NCI-H1105 treated with DMSO at 0.1 percent for 48 hours (cell line): ENCODE results near the gene C10orf67.
"Not testable (repeated sequence)": the region's sequence is repeated elsewhere in the genome, so short reads cannot be mapped to it uniquely, and the experiment has no call there.

ENCODE experiments used
- DNase-seq: peaks from one replicate; lab custom pipeline; 2025; lab: John Stamatoyannopoulos, UW

The C10orf67 gene

GRCh38 chr10:23324351-23324750 lies 20.2 kb downstream of the C10orf67 start:
- no peak for DNase-seq

DNA sequence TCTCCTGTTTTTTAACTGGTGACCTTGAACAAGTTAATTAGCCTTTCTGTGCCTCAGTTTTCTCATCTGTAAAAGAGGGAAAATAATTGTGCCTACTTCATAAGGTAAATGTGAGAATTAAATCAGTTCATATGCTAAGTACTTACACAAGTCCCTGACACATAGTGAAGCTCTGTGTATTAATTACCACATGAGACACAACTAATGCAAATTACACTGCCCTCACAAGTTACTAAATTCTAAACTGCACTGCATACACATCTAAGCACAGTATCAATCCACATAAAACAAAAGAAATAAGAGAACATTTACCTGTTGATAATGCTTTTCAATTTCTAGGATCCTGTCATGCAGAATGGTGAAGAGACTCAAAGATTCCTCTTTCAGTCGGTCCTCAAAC lies 22.5 kb downstream of the C10orf67 start:
- DNase-seq = no peak

DNA sequence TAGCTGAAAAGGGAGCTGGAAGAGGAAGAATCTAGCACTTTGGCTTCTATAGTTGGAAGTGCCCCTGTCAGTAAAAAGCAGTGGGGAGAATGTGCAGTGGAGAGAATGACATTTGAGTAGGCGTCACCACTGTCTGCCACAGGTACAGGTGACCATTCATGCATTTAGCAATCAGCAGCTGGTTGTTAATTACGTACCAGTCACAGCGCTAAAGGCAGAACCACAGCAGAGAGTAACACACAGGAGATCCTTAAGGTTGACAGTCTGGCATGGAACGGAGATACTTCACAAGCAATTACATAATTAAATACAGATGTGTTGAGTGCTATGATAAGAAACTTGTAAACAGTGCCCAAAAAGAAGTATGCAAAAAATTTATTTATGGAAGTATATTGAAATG lies 24.8 kb downstream of the C10orf67 start:
- DNase-seq = peak; percentile 44

DNA sequence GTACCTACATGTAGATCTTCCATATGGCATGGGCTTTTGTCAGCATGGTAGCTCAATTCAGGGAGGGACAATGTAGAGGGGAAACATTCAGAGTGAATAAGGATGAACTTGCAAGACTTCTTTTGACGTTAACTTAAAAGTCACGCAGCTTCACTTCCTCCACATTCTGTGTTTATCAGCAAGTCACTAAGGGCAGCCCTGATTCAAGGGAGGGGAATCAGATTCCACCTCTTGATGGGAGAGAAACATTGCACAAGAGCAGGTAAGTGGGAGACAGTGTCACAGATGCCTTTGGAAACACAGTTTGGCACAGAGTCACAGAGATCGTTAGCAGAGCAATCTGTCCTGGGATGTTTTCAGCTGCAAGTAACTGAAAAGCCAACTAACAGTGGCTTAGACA lies 26.2 kb downstream of the C10orf67 start:
- no peak for DNase-seq

- no peak for DNase-seq
Measured at GRCh38 chr10:23317416-23317815, 27.2 kb downstream of the C10orf67 start.

- DNase-seq = no peak
Measured at GRCh38 chr10:23316406-23316805, 28.2 kb downstream of the C10orf67 start.

- no peak for DNase-seq
Measured at GRCh38 chr10:23315966-23316365, 28.6 kb downstream of the C10orf67 start.

DNA sequence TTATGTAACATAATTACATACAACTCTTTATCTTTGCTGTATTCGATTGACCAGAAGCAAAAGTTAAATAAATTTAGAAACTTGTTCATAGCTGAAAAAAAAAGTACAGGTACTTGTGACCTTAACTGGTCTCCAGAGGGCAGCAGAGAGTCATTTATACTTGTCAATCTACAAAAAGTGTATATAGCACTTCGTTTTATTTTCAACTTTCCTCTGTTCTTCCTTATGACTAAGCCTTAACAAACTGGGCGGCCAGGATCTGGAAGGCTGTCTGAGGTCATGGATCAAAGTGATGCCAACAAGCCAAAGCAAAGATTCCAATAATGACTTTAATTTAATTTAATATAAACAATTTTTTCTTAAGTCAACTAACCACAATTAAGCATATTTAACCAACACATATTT lies 29.8 kb downstream of the C10orf67 start:
- DNase-seq = peak; percentile 42

DNA sequence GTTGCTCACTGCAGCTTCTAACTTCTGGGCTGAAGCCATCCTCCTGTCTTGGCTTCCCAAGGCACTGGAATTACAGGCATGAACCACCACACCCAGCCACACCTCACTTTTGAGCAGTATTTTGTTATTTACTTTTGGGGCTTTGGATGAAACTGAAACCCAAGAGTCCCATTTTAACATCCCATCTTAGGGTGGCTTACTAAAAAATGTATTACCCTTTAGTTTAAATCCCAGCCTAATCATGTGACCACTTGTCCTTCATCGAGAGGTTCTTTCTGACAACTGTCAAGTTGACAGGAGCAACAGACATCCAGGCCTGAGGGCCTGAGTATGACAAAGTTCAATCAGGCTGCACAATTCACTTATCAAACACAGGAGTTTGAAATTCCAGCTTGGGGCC lies 33.6 kb downstream of the C10orf67 start:
- no peak for DNase-seq

DNA sequence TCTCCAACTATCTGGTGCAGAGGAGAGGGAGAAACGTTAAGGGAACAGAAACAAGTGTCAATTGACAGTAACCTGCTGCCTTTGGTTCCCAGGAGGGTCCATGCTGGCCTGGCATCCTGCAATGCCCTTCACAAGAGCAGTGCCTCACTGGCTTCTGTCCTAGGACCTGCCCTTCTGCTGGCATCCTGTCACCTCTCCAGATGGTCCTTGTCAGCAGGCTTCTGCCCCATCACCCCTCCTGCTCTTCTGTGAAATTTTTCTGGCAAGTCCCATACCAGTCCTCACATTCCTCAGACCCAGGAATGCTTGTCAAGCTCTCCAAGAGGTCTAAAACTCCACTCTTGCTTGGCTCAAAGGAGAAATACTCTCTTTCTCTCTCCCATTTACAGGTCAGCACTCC lies 34.2 kb downstream of the C10orf67 start:
- no peak for DNase-seq

DNA sequence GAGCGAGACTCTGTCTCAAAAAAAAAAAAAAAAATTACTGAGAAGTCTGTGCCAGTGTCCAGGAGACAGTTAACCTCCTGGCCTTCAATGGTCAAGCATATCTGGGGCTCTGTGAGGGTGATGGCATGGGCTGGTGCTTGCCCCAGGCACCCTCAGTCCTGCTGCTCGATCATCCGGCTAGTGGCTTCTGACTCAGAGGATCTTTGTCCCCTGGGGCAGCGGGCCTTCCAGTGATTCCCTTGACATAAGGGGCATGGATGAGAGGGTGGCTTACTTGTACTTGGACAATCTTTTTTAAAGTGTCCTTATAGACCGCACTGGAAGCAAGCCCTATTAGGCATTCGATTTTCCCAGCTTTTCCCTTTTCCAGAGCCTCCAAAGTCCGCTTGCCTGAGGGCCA lies 44.6 kb downstream of the C10orf67 start:
- DNase-seq = not testable (repeated sequence)

DNA sequence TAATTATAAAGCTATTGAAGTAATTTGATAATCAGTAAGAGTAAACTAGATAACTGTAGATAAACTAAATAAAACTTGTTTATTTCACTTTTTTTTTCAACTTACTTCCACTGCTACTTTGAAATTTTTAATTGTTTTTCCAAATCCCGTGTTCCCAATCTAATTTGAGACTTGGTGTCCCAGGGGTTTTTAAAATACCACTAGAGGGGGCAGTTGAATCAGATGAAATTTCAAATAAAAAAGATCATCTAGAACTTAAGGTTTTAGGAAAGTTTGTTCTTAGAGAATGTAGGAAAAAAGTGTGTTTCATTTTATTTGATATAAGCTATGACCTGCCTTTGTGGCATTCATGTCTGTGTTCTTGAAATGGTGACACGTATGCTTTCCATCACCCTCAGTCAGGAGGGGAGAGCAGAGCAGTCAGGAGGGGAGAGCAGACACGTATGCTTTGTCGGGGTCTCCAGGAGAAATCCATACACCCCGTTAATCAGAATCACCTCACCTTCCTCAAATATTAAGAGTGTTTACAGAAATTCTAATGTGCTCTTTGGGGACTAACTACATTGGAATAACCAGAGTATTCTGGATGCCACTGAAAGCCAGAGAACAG lies 49.9 kb downstream of the C10orf67 start:
- DNase-seq = peak; percentile 4

DNA sequence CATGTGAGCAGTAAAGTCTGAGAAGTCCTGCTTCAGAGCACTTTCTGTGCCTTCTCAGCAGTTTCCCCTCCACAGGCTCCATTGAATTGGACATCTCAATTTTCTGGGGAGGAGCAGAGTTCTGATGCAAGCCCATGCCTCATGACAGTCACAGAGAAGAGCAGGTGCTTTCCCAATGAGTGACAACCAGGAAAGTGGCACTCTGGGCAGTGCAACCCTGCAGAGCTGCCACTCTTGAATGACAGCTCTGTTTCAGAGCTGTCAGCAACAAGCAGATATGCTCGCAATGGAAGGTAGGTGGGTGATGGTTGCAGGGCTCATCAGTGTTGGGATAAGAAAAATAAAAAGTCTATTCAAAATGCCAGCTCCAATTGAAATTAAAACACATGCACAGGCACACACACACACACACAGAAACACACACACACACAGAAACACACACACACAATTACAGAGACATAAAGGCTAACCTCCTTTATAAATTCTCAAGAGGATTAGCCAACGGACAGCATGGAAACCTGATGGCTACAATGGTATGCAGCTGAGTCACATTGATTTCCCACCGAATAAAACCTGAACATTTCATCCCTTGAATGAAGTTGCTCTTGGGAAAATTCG lies 50.5 kb downstream of the C10orf67 start:
- no peak for DNase-seq

GRCh38 chr10:23293145-23293724 lies 51.4 kb downstream of the C10orf67 start:
- peak; percentile 74 for DNase-seq

GRCh38 chr10:23291551-23292334 lies 52.9 kb downstream of the C10orf67 start:
- DNase-seq = no peak

- no peak for DNase-seq
Measured at GRCh38 chr10:23284674-23285335, 59.8 kb downstream of the C10orf67 start.

DNA sequence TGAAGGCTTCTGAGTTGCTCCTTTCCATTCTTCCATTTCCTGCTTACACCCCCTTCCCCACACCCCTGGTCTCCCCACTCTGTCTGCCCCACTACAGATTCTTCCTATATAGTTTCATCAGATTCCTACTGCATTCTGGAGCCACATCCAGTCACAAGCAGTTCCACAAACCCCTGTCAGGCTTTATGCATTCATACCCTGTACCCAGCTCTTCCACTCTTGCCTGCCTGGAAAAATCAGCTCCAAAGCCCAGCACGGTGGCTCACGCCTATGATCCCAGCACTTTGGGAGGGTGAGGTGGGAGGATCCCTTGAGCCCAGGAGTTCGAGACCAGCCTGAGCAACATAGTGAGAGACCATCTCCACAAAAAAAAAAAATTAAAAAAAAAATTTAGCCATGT lies 60.4 kb downstream of the C10orf67 start:
- no peak for DNase-seq

- DNase-seq = no peak
Measured at GRCh38 chr10:23283680-23284079, 60.9 kb downstream of the C10orf67 start.

DNA sequence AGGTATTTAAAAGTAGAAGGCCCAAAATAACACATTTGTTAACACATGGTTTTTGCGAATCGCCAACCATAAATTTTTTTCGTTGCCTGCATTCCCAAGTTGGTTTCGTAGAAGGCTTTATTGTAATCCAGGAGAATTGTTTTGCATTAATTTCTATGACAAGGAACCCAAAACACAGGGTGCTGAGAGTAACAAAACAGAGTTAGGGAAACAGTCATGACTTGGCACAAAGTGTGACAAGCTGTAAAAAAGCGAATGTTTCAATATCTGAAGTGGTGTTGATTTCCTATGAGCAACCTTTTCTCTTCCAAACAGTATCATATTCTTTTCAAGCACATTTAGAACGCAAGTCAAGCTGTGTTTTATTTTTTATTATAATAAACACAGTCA lies 63.6 kb downstream of the C10orf67 start:
- no peak for DNase-seq

DNA sequence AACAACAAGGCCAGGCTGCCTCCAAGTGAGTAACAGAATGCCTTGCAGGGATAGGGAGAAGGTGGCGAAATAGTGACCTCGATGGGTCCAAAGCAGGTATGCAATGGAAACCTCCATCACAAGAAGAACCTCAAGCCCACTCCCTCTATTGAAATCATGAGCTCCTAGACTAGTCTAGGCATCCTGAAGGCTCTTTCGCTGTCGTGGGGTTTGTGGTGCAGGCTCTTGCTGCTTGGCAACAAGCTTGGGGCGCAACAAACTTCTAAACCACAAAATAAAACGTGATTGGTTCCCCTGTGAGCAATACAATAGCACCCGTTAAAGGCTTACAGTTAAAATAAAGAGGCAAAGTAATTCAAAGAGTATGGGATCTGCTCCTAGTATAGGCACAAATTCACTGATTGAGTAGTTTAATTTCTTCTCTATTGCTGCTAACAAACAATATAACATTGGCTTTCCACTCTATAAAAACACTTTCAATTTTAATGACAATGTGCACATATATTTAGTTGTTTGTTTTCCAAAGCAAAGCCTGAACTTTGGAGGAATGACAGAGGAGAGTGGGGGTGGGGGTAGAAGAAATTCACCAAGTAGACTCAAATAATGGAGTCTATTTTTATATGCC lies 64.1 kb downstream of the C10orf67 start:
- no peak for DNase-seq

DNA sequence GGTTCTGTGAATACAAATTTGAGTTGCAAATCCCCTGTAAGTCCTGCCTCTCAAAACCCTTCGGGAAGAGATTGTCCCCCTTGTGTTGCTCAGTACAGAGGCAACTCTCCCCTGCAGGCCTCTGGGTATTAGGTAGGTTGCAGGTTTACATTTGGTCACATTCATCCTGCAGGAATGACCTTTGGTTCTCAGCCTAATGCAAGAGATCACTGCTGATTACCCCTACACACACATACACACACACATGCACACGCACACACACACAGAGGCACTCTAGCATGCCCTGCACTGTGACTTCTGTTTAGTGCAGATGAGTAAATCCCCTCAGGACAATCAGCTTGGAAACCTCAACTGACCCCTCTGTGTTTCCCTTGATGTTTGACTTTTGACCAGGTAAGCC lies 69.2 kb downstream of the C10orf67 start:
- DNase-seq = no peak

- DNase-seq = not testable (repeated sequence)
Measured at GRCh38 chr10:23274179-23274578, 70.4 kb downstream of the C10orf67 start.
